ENCODE measurements around the gene TNFRSF1B.

- no peak for TF ChIP-seq CTCF (IDR thresholded peaks at IDR 0.05)
- no peak for TF ChIP-seq POLR2A (IDR thresholded peaks at IDR 0.05)
These were observed 28.3 kb upstream of the TNFRSF1B start for GRCh38 chr1:12138196-12139168.

All from tibial nerve (tissue), 3 donors.